Thyroid gland (tissue), 4 donors: ENCODE data around the gene AGMAT. TPM values are rescaled to one million over a fixed set of nuclear protein-coding genes. Genes with fewer than 3 reads are reported as not detected.

Experiments
- DNase-seq, 2 donors: peaks; one replicate each; pipeline ENCODE4 v3.0.0-alpha.2; 2019
- H3K27ac ChIP-seq, 3 donors: fragments of 200-600 bp; sonication (generic); 1 replicate in 2 of 3; 2 replicates in 1 of 3; pipeline ENCODE4 v1.5.1; 2016 to 2019; ENCODE audit warnings: mild to moderate bottlenecking in 1 of 3, moderate library complexity in 1 of 3
- H3K27me3 ChIP-seq: fragments of 200-600 bp; sonication (generic); one replicate; pipeline ENCODE4 v1.5.1; 2019
- H3K36me3 ChIP-seq, 2 donors: fragments of 200-600 bp; sonication (generic); one replicate each; pipeline ENCODE4 v1.5.1; 2016 to 2019
- H3K4me1 ChIP-seq, 2 donors: fragments of 200-600 bp; sonication (generic); one replicate each; pipeline ENCODE4 v1.5.1; 2017 to 2019
- H3K4me3 ChIP-seq, 3 donors: fragments of 200-600 bp; sonication (generic); replicated peaks in 1 of 3; 1 replicate in 2 of 3; 2 replicates in 1 of 3; pipeline ENCODE4 v1.5.1; 2016; ENCODE audit warnings: mild to moderate bottlenecking in 1 of 3
- H3K9me3 ChIP-seq: fragments of 200-600 bp; sonication (generic); one replicate; pipeline ENCODE4 v1.5.1; 2017
- POLR2A ChIP-seq, 2 donors: fragments of 450-650 bp; IDR thresholded peaks; one replicate each; pipeline ENCODE4 v1.6.1; 2017; ENCODE audit warnings: antibody characterized with exemption in 2 of 2, mild to moderate bottlenecking in 2 of 2, moderate library complexity in 1 of 2
- WGBS, 2 donors: methylation state at CpG; one replicate each; pipeline ENCODE4 v1.1.5; 2017; 5-methylcytosine and 5-hydroxymethylcytosine counted together
- intact Hi-C: fragments of 100-400 bp; cut with DNase I; formaldehyde crosslinking; loops from one replicate; pipeline ENCODE4 v1.15.1; 2023
- total RNA-seq, 4 donors: library from RNA; depleted of rRNA; stranded (reverse); fragments of >200 nt; gene quantifications; one replicate each; pipeline ENCODE4 v1.2.3, GENCODE V29; 2016
- TF ChIP-seq, protein P1 (sequence below), 6 experiments: fragments of 200-600 bp in 3 of 6; fragments of 450-650 bp in 3 of 6; sonication (generic) in 3 of 6; IDR thresholded peaks; one replicate each; pipeline ENCODE4 v1.5.1; 2016 to 2019; ENCODE audit warnings: antibody characterized with exemption in 6 of 6, mild to moderate bottlenecking in 2 of 6, inconsistent platforms in 1 of 6, moderate library complexity in 1 of 6

The AGMAT gene
- total RNA-seq, 4 donors from 2014 or later: 0.13 to 1.6 (median 0.49) TPM; not detected in 1

DNA sequence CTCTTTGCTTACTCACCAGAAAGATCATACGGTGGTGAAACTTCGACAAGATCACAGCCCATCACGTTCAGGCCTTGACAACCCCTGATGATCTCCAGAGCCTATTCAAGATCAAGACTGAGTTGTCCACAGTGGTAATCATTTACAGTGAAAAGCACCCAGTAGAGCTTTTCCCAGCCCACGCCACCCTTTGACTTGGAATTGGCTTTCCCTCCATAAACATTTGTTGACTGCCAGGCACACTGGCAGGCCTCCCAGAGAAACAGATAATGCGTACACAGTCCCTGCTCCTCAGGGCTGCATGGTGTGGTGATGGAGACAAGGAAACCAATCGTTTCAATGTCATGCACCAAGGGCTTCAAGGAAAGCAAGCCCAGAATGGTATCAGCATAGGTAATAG is 10.1 kb downstream of the AGMAT start:
- TF ChIP-seq POLR2A (IDR thresholded peaks at IDR 0.05): no peak
- TF ChIP-seq, protein P1, sequence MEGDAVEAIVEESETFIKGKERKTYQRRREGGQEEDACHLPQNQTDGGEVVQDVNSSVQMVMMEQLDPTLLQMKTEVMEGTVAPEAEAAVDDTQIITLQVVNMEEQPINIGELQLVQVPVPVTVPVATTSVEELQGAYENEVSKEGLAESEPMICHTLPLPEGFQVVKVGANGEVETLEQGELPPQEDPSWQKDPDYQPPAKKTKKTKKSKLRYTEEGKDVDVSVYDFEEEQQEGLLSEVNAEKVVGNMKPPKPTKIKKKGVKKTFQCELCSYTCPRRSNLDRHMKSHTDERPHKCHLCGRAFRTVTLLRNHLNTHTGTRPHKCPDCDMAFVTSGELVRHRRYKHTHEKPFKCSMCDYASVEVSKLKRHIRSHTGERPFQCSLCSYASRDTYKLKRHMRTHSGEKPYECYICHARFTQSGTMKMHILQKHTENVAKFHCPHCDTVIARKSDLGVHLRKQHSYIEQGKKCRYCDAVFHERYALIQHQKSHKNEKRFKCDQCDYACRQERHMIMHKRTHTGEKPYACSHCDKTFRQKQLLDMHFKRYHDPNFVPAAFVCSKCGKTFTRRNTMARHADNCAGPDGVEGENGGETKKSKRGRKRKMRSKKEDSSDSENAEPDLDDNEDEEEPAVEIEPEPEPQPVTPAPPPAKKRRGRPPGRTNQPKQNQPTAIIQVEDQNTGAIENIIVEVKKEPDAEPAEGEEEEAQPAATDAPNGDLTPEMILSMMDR (IDR thresholded peaks at IDR 0.05): no peak
- Histone ChIP-seq H3K36me3 (no peaks in the 10 kb centered on the region), H3K4me1 (peaks cover 19 to 27% of the 10 kb centered on the region in 2 donors), H3K27ac (peak overlapping the region in 1 of 3 donors; percentile 23), H3K9me3 (no peaks in the 10 kb centered on the region), H3K27me3 (no peaks in the 10 kb centered on the region), H3K4me3 (no peak overlapping the region)
- no peak for DNase-seq
- 77 to 87% methylated on average over 6 of the region's 6 CpGs for WGBS, 2 donors
- intact Hi-C loops: no loop called here

DNA sequence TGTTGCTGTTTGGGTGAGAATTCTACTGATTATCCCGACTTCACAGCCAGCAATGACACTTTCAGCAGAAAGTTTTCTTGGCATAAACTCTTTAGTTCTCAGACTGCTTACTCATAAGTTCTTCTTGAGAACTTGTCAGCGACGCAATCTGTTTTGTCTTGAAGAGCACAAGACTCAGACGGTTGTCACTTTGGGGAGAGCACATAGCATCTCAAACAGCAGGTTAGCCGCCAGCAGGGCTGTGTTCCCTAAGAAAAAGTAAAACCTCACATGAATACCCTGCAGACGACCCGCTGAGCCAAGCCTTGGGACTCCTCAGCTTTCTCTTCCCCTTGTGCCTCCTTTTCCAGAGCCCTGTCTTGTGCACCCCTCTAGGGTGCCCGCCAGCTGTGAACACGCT is 11.4 kb downstream of the AGMAT start:
- Histone ChIP-seq H3K9me3 (no peaks in the 10 kb centered on the region), H3K27ac (peak overlapping the region; percentile 29 to 69 (median 41)), H3K4me1 (peaks cover 10 to 15% of the 10 kb centered on the region in 2 donors), H3K36me3 (peaks cover 0 to 3% of the 10 kb centered on the region in 2 donors), H3K4me3 (no peak overlapping the region), H3K27me3 (no peaks in the 10 kb centered on the region)
- DNase-seq: peak; percentile 18 to 22
- TF ChIP-seq POLR2A (IDR thresholded peaks at IDR 0.05): no peak
- TF ChIP-seq, protein P1 (IDR thresholded peaks at IDR 0.05): no peak
- WGBS, 2 donors: 62 to 64% methylated on average over 9 of the region's 9 CpGs
- intact Hi-C loops: no loop called here

DNA sequence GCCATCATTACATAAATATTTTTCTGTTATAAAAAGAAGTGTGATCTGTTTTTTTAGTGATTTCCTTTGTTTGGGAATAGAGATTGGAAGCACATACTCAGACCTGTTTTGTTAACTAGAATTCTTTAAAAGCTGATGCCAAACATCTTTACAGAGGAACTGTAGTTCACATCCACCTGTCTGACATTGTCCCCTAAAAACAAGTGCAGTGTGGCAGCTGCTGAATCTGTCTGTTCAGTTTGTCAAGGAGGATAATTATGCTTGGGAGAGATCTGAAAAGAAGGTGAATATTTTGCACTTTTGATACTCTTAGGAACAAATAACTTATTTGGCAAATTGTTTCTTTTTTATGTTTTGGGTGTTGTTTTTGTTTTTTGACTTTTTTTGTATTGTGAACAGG is 13.6 kb downstream of the AGMAT start:
- H3K4me3 ChIP-seq: no peak overlapping the region
- intact Hi-C loops: no loop called here
- H3K27me3 ChIP-seq: no peaks in the 10 kb centered on the region
- peak overlapping the region; percentile 6 to 71 (median 17) for H3K27ac ChIP-seq
- TF ChIP-seq, protein P1 (IDR thresholded peaks at IDR 0.05): no peak
- TF ChIP-seq POLR2A (IDR thresholded peaks at IDR 0.05): no peak
- DNase-seq: no peak
- peaks cover 10 to 12% of the 10 kb centered on the region in 2 donors for H3K4me1 ChIP-seq
- no peaks in the 10 kb centered on the region for H3K9me3 ChIP-seq
- H3K36me3 ChIP-seq: peaks cover 16 to 22% of the 10 kb centered on the region in 2 donors

DNA sequence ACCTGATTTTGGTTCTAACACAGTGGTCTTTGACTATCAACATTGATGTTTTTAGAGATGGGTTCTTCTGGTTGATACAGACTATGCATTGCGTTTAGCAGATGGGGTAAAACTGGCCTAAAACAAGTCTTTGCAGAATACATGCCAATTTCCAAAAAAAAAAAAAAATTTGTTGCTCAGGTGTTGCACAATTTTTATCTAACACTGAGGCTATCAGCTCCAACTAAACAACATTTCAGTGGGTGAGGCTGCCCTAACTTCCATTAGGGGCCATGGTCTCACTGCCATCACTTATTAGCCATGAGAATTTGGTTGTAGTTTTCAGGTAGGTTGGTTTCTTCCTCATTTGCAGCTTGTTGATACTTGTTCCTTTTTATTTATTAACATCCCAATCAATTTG is 14.0 kb downstream of the AGMAT start:
- H3K4me1 ChIP-seq: peaks cover 10 to 12% of the 10 kb centered on the region in 2 donors
- 92 to 100% methylated on average over 1 of the region's 1 CpG for WGBS, 2 donors
- DNase-seq: no peak
- H3K27me3 ChIP-seq: no peaks in the 10 kb centered on the region
- H3K27ac ChIP-seq: peak overlapping the region; percentile 6 to 71 (median 17)
- TF ChIP-seq, protein P1 (IDR thresholded peaks at IDR 0.05): no peak
- TF ChIP-seq POLR2A (IDR thresholded peaks at IDR 0.05): no peak
- H3K9me3 ChIP-seq: no peaks in the 10 kb centered on the region
- peaks cover 20 to 26% of the 10 kb centered on the region in 2 donors for H3K36me3 ChIP-seq
- intact Hi-C loops: no loop called here
- no peak overlapping the region for H3K4me3 ChIP-seq

DNA sequence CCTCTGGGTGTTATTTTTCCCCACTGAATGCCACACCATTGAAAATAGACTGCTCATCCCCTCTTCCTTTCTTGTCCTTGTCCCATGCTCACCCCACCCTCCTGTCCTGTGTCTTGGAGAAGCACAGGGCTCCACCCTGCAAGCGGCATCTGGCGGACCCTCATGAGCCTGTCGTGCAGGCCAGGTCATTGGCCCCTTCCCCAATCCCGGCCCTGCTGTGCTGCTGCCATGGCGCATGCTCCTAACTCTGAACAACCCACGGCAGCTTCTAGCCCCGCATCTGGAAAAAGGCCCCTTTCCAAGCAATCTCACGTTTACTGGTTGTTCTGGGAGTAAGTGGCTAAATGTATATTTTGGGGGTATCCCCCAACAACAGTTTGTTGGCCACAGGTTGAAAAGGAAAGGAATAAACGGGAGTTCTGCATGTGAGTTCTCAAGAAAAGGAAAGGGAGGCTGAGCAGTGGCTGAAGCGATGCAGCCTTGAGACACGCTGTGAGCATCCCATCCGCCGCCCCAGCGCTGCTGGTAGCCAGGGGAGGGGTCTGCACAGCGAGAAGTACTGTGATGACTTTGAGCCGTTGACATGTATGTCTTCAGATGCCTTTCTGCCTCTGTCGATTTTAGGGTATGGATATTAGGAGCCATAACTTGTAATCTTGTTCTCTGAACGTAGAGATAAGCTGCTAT is 16.3 kb downstream of the AGMAT start:
- intact Hi-C loops: no loop called here
- no peaks in the 10 kb centered on the region for H3K27me3 ChIP-seq
- H3K4me3 ChIP-seq: no peak overlapping the region
- H3K4me1 ChIP-seq: peaks cover 10 to 12% of the 10 kb centered on the region in 2 donors
- TF ChIP-seq, protein P1 (IDR thresholded peaks at IDR 0.05): no peak
- no peak for TF ChIP-seq POLR2A (IDR thresholded peaks at IDR 0.05)
- 94% methylated on average over 18 of the region's 18 CpGs for whole genome bisulfite sequencing, 2 donors
- no peaks in the 10 kb centered on the region for H3K9me3 ChIP-seq
- peaks cover 41 to 47% of the 10 kb centered on the region in 2 donors for H3K36me3 ChIP-seq
- no peak for DNase-seq
- no peak overlapping the region for H3K27ac ChIP-seq
